Activated naive CD4-positive, alpha-beta T cell treated with anti-CD3 and anti-CD28 coated beads, Interleukin-2, amount 50 U/mL, for 16 hours (primary cell): ENCODE results near the gene NUFIP2.
"Not testable (repeated sequence)": the region's sequence is repeated elsewhere in the genome, so short reads cannot be mapped to it uniquely, and the experiment has no call there.

Experiments
- DNase-seq: peaks from one replicate; pipeline ENCODE4 v3.0.0-alpha.2; 2020

The NUFIP2 gene

GRCh38 chr17:29279397-29280070 lies 14.4 kb downstream of the NUFIP2 start:
- DNase-seq, result no peak

GRCh38 chr17:29278692-29279091 lies 15.3 kb downstream of the NUFIP2 start:
- no peak for DNase-seq

GRCh38 chr17:29273924-29274323 lies 20.0 kb downstream of the NUFIP2 start:
- DNase-seq, result no peak

GRCh38 chr17:29271980-29272379 lies 22.0 kb downstream of the NUFIP2 start:
- DNase-seq, result not testable (repeated sequence)

- DNase-seq, result no peak
These were observed 30.0 kb downstream of the NUFIP2 start for GRCh38 chr17:29263916-29264315.

GRCh38 chr17:29257756-29258155 lies 36.2 kb downstream of the NUFIP2 start:
- no peak for DNase-seq

GRCh38 chr17:29256735-29257466 lies 37.0 kb downstream of the NUFIP2 start:
- no peak for DNase-seq

GRCh38 chr17:29255926-29256522 lies 37.9 kb downstream of the NUFIP2 start:
- DNase-seq, result no peak

- DNase-seq, result no peak
These were observed 40.9 kb downstream of the NUFIP2 start for GRCh38 chr17:29253037-29253436.

GRCh38 chr17:29252101-29252791 lies 41.7 kb downstream of the NUFIP2 start:
- DNase-seq, result no peak

GRCh38 chr17:29251184-29251583 lies 42.8 kb downstream of the NUFIP2 start:
- no peak for DNase-seq

GRCh38 chr17:29250666-29251065 lies 43.3 kb downstream of the NUFIP2 start:
- no peak for DNase-seq

- DNase-seq, result no peak
These were observed 45.1 kb downstream of the NUFIP2 start for GRCh38 chr17:29248845-29249244.

- no peak for DNase-seq
These were observed 46.7 kb downstream of the NUFIP2 start for GRCh38 chr17:29247219-29247618.

GRCh38 chr17:29246628-29247027 lies 47.3 kb downstream of the NUFIP2 start, which contains the start of gene CRYBA1:
Gene CRYBA1, plus strand, starts transcription at chr17:29246859. Its CDS starts 5 bp downstream, at chr17:29246864.
- DNase-seq, result no peak

GRCh38 chr17:29245401-29245800 lies 48.5 kb downstream of the NUFIP2 start:
- no peak for DNase-seq

- DNase-seq, result no peak
These were observed 50.2 kb downstream of the NUFIP2 start for GRCh38 chr17:29243792-29244191.

GRCh38 chr17:29242790-29243189 lies 51.2 kb downstream of the NUFIP2 start:
- no peak for DNase-seq

- DNase-seq, result no peak
These were observed 51.9 kb downstream of the NUFIP2 start for GRCh38 chr17:29242051-29242450.

- no peak for DNase-seq
These were observed 52.7 kb downstream of the NUFIP2 start for GRCh38 chr17:29240968-29241963.

- no peak for DNase-seq
These were observed 53.5 kb downstream of the NUFIP2 start for GRCh38 chr17:29240477-29240876.
